GM18520 (cell line): Measurements from ENCODE around the gene ABL1.
A peak's percentile ranks its signal among the peaks of the same experiment; 100 is the strongest.
"Not testable (repeated sequence)": the region's sequence is repeated elsewhere in the genome, so short reads cannot be mapped to it uniquely, and the experiment has no call there.

Experiments used
- ATAC-seq: cut with Tn5 transposase; IDR thresholded peaks from one replicate; pipeline ENCODE4 v1.9.1; 2021; ENCODE audit not compliant: unreplicated experiment

ABL1 gene

DNA sequence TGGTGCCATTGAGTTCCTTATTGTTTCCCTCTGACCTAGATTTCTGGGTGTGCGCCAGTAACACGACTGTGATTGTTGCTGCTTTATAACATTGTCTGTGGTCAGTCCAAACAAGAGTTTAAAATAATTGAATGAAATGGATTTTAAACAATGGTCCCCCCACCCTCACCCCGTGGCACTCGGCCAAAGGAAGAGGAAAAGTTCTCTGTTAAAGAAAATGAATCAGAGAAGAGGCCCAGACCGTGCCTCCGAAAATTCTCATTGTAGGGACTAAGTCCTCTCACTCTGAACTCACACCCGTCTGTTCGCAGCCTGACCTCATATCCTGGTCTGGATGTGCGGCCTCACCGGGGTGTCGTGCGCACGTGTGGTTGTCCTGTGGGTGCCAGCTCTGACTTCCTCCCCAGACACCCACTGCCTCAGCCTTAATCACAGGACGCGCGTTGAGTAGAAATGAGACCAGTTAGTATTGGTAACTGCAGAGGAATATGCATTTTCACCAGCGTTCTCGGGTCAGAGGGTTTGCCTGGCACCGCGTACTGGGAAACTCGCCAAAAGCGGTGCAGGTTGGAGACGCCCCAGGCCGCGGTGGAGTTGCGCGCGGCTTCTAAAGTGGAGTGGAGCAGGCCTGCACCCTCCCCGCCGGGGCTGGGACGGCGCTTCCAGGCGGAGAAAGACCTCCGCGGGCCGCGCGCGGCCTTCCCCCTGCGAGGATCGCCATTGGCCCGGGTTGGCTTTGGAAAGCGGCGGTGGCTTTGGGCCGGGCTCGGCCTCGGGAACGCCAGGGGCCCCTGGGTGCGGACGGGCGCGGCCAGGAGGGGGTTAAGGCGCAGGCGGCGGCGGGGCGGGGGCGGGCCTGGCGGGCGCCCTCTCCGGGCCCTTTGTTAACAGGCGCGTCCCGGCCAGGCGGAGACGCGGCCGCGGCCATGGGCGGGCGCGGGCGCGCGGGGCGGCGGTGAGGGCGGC is at the start of gene ABL1:
TSS of gene ABL1 (plus strand) at position 884 of the 966 bp plus-strand sequence. CDS start 193 bp downstream, outside the sequence.
- ATAC-seq: peak; percentile 62

DNA sequence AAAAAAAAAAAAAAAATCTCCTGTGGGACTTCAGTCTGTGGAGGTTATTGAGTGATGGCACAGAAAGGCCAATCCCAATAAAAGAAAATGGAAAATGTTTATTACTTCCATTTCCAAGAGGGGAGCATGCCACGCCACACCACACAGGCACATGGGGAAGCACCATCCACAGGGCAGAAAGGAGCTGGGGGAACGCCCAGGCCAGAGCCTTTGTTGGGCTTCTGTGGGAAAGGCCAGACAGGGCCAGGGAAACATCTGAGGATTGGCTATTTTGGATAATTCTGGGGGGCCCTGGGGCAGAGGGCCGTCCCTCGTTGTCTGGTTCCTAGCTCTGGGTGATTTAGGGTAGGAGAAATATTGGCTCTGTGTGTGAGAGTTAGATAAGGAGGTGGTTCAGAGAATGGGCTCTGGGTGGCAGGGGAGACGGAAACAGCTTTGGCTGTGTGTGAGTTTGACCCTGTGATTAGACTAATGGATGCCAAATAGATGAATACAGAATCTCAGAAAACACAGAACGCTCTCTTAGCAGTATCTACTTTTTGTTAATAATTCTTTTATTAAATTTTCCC is 49.0 kb upstream of the ABL1 start:
- ATAC-seq: no peak

DNA sequence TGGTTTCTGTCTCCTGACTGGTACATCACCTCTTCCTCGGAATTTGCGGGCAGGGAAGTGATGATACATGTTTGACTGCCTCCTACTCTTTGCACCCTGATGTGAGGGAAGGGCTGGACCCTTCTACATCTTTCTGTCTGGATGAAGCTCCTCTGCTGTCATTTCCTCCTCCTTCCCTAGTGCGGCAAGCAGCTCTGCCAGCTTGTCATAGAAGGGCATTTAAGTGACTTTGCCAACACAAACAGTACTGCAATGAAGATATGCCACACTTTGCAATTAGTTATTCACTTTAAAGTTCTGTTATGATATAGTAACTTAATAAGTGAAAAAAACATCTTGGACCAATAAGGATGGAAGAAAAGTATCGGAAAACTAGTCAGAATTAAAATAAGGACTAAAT is 48.5 kb upstream of the ABL1 start:
- ATAC-seq: no peak

DNA sequence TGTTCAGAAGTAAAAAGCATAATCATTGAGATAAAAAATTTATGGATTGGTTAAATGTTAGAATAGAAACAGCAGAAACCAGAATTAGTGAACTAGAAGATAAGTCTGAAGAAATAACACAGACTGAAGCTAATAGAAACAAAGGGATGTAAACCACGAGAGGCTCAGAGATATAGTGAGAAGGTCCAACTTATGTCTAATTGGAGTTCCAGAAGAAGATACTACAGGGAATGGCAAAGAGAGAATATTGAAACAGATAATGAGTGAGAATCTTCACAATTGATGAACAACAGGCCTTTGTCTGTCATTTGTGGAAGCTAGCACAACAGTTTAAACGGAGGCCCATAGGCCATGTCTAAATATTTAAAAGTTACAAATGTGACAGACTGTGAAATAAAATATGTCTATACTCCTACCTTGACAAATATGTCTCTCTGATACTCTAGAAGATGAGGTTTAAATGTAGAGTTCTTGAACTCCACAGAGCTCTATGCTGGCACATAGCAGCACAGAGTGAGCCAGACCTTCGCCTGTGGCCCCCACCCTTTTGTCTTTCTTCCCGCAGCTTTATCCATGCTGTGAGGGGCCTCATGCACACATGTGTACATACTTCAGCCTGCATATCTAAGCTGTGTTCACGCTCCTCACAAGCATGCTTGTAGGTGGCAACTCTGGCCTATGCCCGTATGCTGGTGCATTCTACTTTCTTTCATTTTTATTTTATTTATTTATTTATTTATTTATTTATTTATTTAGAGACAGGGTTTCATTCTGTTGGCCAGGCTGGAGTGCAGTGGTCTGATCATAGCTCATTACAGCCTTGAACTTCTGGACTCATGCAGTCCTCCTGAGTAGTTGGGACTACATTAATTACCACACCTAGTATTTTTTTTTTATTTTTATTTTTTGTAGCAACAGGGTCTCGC is 45.0 kb upstream of the ABL1 start:
- ATAC-seq: no peak

DNA sequence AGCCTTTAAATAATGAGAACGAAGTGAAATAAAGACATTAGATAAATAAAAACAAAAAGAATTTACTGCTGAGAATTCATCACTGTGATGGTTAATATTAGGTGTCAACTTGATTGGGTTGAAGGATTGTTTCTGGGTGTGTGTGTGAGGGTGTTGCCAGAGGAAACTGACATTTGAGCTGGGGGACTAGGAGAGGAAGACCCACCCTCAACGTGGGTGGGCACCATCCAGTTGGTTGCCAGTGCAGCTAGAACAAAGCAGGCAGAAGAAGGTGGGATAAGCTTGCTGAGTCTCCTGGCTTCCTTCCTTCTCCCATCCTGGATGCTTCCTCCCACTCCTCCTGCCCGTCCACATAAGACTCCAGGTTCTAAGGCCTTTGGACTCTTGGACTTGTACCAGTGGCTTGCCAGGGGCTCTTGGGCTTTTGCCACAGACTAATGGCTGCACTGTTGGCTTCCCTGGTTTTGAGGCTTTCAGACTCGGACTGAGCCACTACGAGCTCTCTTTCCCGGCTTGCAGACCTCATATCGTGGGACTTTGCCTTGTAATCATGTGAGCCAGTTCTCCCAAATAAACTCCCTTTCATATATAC is 43.7 kb upstream of the ABL1 start:
- no peak for ATAC-seq

DNA sequence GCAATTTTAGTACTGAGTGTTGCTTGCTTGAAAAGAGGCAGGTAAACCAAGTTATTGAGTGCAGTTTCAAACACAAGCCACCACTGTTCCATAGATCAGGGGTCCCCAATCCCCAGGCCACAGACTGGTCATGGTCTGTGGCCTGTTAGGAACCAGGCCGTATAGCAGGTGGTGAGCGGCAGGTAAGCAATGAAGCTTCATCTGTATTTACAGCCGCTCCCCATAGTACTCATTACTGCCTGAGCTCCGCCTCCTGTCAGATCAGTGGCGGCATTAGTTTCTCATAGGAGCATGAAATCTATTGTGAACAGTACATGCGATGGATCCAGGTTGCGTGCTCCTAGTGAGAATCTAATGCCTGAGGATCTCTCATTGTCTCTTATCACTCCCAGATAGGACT is 41.5 kb upstream of the ABL1 start:
- no peak for ATAC-seq

DNA sequence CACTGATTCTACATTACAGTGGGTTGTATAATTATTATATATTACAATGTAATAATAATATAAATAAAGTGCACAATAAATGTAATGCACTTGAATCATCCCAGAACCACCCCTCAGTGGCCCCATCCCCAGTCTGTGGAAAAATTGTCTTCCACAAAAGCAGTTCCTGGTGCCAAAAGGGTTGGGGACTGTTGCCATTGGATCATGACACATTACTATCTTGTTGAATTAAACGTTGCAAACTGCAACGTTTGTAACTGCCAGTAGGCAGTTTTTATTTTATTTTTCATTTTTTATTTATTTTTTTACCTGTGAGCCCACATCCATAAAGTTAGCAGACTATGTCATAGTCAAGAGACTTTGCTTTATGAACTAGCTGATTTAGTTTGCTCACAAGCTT is 41.0 kb upstream of the ABL1 start:
- ATAC-seq: not testable (repeated sequence)

DNA sequence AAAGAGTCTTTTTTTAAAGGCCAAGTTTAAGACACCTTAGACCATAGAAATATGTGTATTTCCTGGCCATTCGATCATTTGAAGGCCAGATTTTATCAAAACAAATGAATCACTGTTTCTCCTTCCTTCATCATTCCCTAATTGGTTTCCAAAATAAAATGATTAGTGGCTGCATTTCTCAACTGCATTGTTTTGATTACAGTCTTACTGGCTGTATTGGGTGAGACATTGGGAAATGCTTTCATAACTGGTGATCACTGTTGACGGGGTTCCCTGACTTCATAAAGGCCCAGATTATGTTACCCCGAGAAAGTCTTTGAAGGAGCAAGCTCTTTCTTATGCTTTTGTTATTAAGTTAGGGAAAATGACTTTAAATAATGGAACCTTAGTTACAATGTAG is 40.6 kb upstream of the ABL1 start:
- ATAC-seq: not testable (repeated sequence)

DNA sequence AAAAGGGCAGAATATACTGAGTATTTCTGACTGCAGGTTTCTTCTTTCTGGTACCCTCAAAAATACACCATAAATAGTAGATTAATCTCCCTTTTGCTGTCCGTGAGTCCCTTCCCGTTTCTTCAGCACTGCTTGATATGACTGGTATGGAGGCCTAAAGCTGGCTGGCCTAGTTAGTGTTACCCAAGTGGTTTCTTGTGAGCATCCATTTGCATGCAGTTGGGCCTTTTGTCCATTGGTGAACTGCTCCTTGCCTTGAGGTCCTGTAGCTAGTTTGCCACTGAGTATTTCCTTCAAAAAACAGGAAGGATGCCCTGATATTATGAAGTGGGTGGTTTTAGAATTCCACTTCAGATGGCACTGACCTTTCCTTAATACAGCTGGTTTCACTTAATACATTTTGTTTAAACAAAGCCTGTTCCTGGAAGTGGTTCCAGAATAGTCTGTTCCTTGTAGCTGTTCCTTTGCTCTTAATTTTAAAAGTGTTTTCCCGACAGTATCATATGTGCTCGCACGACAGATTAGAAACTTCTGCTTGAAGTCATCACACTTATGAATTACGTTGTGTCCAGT is 40.0 kb upstream of the ABL1 start:
- no peak for ATAC-seq

DNA sequence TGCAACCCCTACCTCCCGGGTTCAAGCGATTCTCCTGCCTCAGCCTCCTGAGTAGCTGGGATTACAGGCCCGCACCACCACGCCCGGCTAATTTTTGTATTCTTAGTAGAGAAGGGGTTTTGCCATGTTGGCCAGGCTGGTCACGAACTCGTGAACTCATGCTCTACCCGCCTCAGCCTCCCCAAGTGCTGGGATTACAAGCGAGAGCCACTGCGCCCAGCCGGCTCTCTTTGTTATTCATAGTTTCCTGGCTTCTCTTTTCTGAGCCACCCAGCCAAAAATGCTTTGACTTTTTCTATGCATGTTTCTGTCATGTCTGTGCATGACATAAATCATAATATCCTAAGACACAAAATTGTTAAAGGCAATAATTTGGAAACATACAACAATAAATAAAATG is 31.9 kb upstream of the ABL1 start:
- ATAC-seq: not testable (repeated sequence)

DNA sequence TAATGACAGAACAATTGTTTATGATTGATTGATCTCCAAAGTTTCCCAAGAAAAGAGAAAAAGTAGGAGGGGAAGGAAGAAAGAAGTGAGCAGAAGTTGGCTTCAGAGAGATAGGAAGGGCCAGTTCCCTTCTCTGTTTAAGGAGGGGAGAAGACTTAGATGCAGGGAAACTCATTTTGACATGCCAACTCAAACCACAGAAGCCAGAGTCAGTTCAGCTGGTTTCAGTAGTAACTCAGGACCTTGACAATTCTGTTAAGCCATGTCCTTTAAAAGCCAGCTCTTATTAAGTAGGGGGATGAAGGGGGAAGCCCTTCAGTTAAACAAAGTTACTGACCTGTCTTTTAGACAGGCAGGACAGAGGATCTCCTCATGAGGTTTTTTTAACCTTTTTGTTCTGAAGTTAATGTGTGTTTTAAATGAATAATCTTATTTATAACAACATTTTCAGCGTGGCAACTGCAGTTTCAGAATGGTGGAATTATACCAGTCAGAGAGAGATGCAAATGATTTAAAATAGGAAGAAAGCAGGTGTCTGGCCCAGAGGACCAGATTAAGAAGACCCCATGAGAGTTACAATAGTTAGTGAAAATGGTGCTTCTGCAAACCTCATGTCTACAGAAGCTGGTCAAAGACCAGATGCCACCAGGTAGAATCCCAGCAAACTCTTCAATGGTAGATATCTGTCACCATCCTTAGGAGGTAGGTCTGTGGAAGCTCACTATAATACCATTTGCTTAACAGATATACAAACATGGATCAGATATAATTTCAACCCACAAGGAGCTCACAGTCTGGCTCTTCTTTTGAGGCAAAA is 29.3 kb upstream of the ABL1 start:
- peak; percentile 50 for ATAC-seq

DNA sequence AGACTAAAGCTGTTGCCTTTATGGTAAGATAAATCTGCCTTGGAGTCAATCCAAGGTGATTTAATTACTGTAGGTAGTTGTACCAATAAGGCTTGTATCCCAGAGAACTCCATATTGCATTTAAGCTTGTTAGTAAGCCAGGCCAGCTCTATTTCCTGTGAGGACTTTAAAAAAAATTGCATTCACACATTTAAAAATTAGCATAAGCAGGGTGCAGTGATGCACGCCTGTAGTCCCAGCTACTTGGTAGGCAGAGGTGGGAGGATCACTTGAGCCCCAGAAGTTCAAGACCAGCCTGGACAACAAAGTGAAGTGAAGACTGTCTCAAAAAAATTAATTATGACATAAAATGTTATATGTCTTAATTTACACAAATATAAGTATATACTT is 28.7 kb upstream of the ABL1 start:
- ATAC-seq: peak; percentile 24

DNA sequence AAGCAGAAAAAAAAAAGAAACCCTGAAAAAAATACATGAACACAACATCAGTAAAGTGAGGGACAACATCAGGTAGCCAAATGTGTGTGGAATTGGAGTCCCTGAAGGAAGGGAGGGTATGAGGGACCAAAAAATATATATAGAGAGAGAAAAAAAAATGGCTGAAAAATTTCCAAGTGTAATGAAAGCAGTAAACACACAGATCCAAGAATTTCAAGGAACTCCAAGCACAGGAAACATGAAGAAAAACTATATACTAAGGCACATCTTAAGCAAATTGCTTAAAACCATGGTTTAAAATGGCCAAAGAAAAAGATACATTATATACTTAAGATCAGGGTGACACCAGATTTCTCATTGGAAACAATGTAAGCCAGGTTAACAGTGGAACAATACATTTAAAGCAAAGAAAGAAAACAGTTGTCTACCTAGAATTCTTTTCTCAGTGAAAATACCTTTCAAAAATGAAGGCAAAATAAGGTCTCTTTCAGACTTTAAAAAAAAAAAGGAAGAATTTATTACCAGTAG is 24.4 kb upstream of the ABL1 start:
- ATAC-seq: no peak

DNA sequence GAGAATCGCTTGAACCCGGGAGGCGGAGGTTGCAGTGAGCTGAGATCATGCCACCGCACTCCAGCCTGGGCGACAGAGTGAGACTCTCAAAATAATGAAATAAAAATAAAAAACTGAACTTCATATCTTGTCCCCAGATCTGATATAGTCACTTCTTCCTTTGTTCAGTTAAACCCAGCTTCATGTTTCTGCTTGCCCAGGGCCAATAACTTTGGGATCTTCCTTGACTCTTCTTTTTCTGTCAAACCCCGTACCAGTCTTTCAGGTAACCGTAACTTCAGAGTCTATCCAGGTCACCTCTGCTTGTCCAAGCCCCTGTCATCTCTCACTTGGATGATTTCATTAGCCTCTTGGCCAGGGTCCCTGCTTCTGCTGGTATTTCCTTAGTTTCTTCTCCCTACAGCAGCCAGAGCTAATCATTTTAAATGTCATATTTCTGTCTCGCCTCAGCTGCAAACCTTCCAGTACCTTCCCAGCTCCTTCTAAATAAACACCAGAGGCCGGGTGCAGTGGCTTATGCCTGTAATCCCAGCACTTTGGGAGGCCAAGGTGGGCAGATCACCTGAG is 19.7 kb upstream of the ABL1 start:
- ATAC-seq: no peak

DNA sequence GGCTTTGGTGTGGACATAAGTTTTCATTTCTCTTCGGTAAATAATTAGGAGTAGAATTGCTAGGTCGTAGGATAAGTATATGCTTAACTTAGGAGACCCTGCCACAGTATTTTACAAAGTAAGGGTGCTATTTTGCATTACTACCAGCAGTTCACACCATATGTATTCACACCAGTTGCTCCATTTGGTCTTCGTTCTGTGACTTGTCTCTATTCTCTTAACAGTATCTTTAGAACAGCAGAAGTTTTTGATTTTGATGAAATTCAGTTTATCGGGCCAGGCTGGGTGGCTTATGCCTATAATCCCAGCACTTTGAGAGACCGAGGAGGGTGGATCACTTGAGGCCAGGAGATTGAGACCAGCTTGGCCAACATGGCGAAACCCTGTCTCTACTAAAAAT is 17.1 kb upstream of the ABL1 start:
- no peak for ATAC-seq

DNA sequence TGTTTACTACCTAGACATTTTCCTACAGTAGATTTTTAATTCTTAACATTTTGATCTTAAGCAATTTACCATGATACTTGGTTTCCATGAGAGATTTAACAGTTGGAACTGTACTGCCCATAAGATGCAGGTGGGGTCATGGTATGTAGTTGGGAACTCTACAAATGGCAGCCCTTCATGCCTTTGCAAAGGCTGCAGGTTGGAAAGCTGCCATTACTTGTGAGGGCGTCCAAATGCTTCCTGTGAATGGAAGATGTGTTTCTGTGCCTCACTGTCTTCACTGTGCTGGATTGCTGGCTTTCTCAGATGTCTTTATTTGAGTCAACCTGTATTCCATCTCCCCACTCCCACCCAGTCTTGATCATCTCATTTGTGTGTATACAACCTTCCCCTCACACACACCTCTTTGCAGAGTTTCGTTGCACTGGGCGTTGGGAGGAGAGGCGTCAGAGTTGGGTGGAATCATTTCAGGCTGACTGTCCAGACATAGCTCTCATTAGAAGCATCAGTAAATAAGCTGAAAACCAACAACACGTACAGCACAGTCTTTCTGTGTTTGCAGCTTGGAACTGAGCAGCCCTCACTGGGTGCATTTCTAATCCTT is 14.8 kb upstream of the ABL1 start:
- no peak for ATAC-seq

DNA sequence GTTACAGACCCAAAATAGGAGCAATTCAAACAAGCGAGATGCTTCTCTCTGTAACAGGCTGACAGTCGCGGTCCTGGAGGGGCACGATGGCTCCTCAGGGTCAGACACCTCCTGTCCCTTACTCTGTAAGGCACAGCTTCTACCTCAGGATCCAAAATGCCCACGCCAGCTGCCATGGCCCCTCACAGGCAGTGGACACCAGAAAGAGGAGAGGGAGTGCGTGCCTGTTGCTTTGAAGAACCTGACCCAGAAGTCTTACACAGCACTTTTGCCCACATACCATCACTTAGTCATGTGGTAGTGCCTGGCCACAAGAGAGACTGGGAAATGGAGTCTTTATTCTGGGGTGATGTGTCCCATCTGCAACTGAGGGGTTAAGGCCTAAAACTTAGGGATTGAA is 11.6 kb upstream of the ABL1 start:
- no peak for ATAC-seq

DNA sequence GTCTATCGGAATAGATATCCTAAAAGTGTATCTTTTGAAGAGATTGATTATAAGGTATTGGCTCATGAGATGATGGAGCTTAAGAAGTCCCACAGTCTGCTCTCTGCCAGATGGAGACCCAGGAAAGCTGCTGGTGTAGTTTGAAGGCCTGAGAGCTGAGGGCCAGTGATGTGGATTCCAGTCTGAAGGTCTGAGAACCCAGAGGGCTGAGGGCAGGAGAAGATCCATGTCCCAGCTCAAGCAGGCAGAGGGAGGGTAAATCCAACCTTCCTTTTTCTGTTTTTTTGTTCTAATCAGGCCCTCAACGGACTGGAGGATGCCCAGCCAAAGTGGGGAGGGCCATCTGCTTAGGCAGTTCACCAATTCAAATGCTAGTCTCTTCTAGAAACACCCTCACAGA is 11.0 kb upstream of the ABL1 start:
- ATAC-seq: no peak
